NCI-H2171 treated with DMSO at 0.1 percent for 48 hours (cell line): ENCODE measurements around the gene SMIM44.
A peak's percentile ranks its signal among the peaks of the same experiment; 100 is the strongest.

Experiments
- DNase-seq: peaks from one replicate; lab custom pipeline; 2025; lab: John Stamatoyannopoulos, UW

The SMIM44 gene

GRCh38 chr19:3434630-3435553, 48.3 kb downstream of the SMIM44 start:
- peak; percentile 96 for DNase-seq

GRCh38 chr19:3433805-3434540, 49.3 kb downstream of the SMIM44 start:
- DNase-seq, result no peak

- DNase-seq, result no peak
Observed at GRCh38 chr19:3433313-3433712, 49.9 kb downstream of the SMIM44 start.
